RWPE2 (cell line): Measurements from ENCODE around the gene RXRA.

Experiments used
- ATAC-seq: fragments of 200-7000 bp; cut with Tn5 transposase; 3 replicates; pipeline ENCODE4 v1.9.1; 2021; ENCODE audit warnings: low read depth
- DNase-seq: peaks from one replicate; pipeline ENCODE4 v3.0.0-alpha.2; 2020; ENCODE audit warnings: low spot score
- H3K27ac ChIP-seq: fragments of 450-650 bp; 2 replicates; pipeline ENCODE4 v1.5.1; 2017; ENCODE audit warnings: mild to moderate bottlenecking; ENCODE audit not compliant: poor library complexity, severe bottlenecking
- H3K27me3 ChIP-seq: fragments of 250-450 bp; sonication (Bioruptor Pico); 2 replicates; pipeline ENCODE4 v1.5.1; 2021; ENCODE audit warnings: mild to moderate bottlenecking, moderate library complexity; ENCODE audit not compliant: insufficient read depth, poor library complexity, severe bottlenecking
- H3K36me3 ChIP-seq: fragments of 250-450 bp; sonication (Bioruptor Pico); 2 replicates; pipeline ENCODE4 v1.5.1; 2020; ENCODE audit warnings: low read depth, mild to moderate bottlenecking, moderate library complexity
- H3K4me1 ChIP-seq: fragments of 250-450 bp; sonication (Bioruptor Pico); 2 replicates; pipeline ENCODE4 v1.5.1; 2021; ENCODE audit warnings: mild to moderate bottlenecking, moderate library complexity; ENCODE audit not compliant: insufficient read depth, poor library complexity, severe bottlenecking
- H3K4me3 ChIP-seq: fragments of 250-450 bp; sonication (Bioruptor Pico); 2 replicates; pipeline ENCODE4 v1.5.1; 2021; ENCODE audit warnings: mild to moderate bottlenecking, moderate library complexity; ENCODE audit not compliant: severe bottlenecking
- H3K9me3 ChIP-seq: fragments of 250-450 bp; sonication (Bioruptor Pico); 2 replicates; pipeline ENCODE4 v1.5.1; 2021; ENCODE audit warnings: mild to moderate bottlenecking, moderate library complexity; ENCODE audit not compliant: severe bottlenecking
- TF ChIP-seq, protein P1 (sequence below): fragments of 450-650 bp; IDR thresholded peaks from one replicate; pipeline ENCODE4 v1.5.1; 2017; ENCODE audit warnings: mild to moderate bottlenecking, moderate library complexity; ENCODE audit not compliant: poor library complexity, severe bottlenecking

The RXRA gene

DNA sequence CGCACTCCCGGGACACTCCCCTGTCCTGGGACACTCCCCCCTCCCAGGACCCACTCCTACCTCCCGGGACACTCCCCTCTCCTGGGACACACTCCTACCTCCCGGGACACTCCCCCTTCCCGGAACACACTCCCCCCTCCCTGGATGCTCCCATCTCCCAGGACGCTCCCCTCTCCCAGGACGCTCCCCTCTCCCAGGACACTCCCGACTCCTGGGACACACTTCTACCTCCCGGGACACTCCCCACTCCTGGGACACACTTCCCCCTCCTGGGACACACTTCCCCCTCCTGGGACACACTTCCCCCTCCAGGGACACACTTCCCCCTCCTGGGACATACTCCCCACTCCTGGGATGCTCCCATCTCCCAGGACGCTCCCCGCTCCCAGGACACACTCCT is 95.6 kb downstream of the RXRA start:
- H3K4me1 ChIP-seq = no peaks in the 10 kb centered on the region
- no peak overlapping the region for H3K27ac ChIP-seq

GRCh38 chr9:134422301-134423090 is 96.2 kb downstream of the RXRA start:
- no peak overlapping the region for H3K4me3 ChIP-seq
- peak; percentile 47 for ATAC-seq
- no peaks in the 10 kb centered on the region for H3K9me3 ChIP-seq
- no peaks in the 10 kb centered on the region for H3K27me3 ChIP-seq
- H3K27ac ChIP-seq = no peak overlapping the region
- peaks cover 47% of the 10 kb centered on the region for H3K36me3 ChIP-seq
- TF ChIP-seq, protein P1, sequence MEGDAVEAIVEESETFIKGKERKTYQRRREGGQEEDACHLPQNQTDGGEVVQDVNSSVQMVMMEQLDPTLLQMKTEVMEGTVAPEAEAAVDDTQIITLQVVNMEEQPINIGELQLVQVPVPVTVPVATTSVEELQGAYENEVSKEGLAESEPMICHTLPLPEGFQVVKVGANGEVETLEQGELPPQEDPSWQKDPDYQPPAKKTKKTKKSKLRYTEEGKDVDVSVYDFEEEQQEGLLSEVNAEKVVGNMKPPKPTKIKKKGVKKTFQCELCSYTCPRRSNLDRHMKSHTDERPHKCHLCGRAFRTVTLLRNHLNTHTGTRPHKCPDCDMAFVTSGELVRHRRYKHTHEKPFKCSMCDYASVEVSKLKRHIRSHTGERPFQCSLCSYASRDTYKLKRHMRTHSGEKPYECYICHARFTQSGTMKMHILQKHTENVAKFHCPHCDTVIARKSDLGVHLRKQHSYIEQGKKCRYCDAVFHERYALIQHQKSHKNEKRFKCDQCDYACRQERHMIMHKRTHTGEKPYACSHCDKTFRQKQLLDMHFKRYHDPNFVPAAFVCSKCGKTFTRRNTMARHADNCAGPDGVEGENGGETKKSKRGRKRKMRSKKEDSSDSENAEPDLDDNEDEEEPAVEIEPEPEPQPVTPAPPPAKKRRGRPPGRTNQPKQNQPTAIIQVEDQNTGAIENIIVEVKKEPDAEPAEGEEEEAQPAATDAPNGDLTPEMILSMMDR = no peak
- DNase-seq = no peak
- H3K4me1 ChIP-seq = no peaks in the 10 kb centered on the region

More for the DNA sequence above, 95.6 kb downstream of the RXRA start:
- Histone ChIP-seq H3K27me3 (no peaks in the 10 kb centered on the region), H3K36me3 (peaks cover 53% of the 10 kb centered on the region), H3K9me3 (no peaks in the 10 kb centered on the region), H3K4me3 (no peak overlapping the region)
- TF ChIP-seq, protein P1 = no peak
- ATAC-seq (no peak), DNase-seq (no peak)

DNA sequence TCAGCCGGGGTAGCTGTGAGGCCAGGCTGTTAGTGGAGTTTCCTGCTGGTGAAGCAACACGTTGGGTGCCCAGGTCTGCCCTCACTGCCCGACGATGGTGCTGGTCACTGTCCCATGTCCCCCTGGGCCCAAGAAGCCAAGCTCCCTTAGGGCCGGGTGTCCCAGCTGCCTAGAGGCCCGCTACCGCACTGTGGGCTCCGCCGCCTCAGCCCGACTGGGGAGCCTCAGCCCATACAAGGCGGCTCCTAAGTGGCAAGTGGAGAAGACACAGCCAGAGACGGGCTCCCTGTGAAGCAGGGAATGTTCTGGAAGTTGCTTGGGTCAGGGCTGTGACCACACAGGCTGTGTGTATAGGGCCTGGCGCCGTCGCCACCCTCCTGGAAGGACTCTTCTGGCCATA is 96.9 kb downstream of the RXRA start:
- peaks cover 42% of the 10 kb centered on the region for H3K36me3 ChIP-seq
- H3K27me3 ChIP-seq = no peaks in the 10 kb centered on the region
- DNase-seq (no peak), ATAC-seq (no peak)
- H3K4me1 ChIP-seq = no peaks in the 10 kb centered on the region
- TF ChIP-seq, protein P1 = no peak
- H3K4me3 ChIP-seq = no peak overlapping the region
- H3K9me3 ChIP-seq = no peaks in the 10 kb centered on the region
- no peak overlapping the region for H3K27ac ChIP-seq

DNA sequence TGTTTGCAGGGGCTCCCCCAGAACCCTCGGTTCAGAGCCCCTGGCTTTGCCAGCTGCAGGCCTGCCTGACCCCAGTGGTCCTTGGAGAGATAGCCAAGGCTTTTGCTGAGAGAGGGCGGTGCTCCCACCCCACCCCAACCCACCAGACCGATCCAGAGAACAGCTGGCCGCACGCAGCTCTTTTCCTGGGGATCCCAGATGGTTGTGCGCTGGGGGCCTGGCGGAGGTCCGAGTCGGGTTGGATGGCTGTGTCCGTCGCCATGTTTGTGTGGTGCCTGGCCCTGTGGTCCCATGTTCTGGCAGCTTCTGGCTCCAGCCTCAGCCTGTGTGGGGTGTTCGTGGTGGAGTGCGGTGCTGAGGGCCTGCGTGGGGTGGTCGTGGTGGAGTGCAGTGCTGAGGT is 97.5 kb downstream of the RXRA start:
- H3K36me3 ChIP-seq = peaks cover 38% of the 10 kb centered on the region
- no peak for DNase-seq
- no peak for ATAC-seq

More for the DNA sequence above, 97.5 kb downstream of the RXRA start:
- Histone ChIP-seq H3K4me3 (no peak overlapping the region), H3K27me3 (no peaks in the 10 kb centered on the region), H3K9me3 (no peaks in the 10 kb centered on the region), H3K27ac (no peak overlapping the region), H3K4me1 (no peaks in the 10 kb centered on the region)
- TF ChIP-seq, protein P1 = no peak
